GM18519 (cell line): ENCODE data around the gene FAM110A.

Source experiments
- ATAC-seq: cut with Tn5 transposase; IDR thresholded peaks from one replicate; pipeline ENCODE4 v1.9.1; 2021; ENCODE audit warnings: mild to moderate bottlenecking, moderate library complexity; ENCODE audit not compliant: unreplicated experiment, low FRiP score

The FAM110A gene

DNA sequence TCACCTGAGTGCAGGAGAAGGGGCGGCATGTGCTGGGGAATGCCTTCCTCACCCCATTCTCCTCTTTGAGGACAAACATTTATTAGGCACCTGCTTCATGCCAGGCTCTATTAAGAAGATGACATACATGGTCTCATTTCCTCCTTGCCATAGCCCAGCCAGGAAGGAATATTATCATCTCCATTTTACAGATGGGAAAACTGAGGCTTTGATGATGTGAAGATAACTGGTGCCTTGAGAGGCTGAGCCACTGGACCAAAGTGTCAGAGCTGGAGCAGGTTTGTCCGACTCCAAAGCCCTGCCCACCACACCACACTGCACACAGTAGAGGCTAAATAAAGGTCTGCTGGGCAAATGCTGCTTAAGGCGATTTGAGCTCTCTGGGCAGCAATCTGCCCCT lies 37.2 kb downstream of the FAM110A start:
- ATAC-seq: no peak

DNA sequence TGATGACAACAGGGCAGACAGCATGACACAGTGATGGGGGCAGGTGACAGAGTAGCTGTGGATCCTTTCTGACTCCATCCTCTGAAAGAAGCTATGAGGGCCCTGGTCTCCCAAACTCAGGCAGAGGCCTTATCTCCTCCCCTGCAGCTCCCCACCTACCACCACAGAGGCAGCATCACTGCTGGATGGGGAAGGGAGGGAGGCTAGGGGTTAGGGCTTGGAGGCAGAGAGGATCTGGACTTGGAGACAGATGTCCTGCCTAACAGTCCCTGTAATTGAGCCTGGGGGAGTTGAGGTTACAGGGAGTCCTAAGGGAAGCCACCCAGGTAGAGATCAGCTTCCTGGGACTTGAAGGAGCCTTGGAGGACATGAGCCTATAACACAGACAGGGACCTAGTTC lies 37.9 kb downstream of the FAM110A start:
- ATAC-seq: no peak

DNA sequence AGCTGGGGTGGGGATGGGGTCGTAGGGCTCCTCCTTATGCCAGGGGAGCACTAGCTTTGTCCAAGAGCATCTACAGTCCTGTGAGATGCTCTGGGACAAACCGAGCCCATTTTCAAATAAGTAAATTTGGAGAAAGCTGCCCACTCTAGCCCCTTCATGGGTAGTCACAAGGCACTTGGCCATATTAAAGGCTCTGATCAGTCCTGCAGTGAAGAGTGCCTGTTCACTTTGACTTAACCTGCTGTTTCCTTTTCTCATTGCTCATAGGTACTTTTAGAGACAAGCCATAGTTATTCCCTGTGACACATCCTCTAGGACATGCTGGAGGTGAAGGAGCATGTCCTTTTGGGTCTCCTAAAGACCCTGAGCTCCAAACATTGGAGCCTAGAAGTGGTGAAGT lies 38.4 kb downstream of the FAM110A start:
- no peak for ATAC-seq

DNA sequence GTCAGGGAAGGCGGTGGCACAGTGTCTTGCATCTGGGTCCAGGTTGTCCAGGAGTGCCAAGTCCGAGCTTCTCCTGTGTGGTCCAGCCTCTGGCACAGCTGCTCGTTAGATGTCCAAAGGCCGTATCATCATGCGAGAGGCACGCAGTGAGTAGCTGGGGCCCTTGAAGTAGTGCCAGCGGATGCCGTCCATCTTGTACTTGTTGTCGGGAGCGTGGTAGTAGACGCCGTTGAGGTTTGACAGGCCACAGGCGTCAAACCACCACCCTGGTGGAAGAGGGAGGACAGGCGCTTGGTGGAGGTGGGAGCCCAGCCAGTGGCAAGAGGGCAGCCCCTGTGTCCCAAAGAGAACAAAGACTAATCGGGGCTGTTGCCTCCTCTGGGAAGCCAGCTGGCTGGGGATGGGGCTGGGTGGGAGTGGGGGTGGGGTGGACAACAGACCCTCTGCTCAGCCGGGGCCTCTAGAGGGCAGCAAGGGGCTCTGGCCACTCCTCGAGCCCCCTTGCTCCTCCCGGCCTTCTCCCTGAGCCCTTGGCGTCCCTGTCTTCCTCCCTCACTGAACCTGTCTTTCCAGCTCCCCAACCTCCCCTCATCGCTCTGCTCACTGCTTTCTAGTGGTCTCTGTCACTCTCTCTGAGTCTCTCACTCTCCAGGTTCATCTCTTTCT lies 39.5 kb downstream of the FAM110A start:
- no peak for ATAC-seq

DNA sequence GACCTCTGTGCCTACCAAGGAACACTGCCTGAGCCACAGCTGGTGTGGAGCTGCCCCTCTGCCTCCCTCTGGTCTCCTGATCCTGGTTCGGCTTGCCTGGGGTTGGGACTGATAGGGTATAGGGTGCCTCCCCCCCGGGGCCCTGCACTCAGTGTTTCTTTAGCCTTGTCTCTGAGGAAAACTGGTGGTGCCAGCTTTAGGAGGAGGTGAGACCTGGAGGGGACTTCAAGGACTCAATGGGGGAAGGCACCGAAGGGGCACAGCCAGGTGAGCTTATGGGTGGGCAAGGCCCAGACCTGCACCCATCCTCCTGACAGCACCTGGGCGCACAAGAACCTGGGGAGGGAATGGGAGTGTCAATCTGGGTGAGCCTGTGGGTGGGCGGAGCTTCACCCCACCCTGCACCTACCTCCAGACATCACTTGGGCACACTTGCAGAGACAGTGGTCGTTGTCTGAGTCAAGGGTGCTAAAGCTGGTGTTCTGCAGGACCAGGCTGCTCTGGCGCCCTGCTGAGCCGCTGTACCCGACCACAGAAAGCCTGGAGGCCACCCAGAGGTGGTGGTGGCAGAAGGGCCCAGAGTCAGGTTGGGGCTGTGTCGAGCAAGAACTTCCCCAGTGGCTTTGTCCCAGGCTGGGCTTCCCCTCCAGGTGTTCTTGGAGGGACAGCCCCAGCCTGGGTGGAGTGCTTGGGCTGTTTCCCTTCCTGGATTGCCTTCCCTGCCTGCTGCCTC lies 40.5 kb downstream of the FAM110A start:
- no peak for ATAC-seq

DNA sequence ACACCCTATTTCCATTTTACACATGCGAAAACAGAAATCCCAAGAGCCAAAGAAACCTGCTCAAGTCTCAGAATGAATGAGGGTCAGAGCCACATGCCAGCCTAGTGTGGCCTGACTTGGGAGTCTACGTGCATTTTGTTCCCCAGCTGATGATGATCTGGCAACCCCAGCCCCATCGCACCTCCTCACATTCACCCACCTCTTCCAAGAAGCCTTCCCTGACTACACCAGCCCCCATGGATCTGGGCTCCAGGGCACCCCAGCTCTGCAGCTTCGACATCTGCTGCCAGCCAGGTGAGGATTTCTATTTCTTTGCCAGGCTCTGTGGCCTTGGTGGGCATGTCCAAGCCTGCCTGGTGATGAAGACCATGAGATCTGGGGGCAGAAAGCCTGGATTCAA lies 41.6 kb downstream of the FAM110A start:
- no peak for ATAC-seq

DNA sequence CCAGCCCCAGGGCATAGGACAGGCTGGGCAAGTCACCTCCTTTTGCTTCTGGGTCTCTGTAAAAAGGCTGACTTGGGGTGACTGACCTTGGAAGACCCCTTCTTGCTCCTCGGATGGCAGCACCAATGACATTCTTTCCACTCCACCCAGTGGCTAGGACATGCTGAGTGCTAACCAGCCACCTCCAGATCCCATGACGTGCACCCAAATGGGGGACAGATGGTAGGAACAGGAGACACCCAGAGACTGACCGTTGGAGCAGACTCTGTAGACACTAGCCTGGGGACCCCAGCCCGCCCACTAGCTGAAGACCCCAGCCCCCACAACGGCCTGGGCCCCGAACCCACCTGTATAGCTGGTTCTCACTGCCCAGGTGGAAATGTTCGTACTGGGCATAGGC lies 44.3 kb downstream of the FAM110A start:
- ATAC-seq: no peak

DNA sequence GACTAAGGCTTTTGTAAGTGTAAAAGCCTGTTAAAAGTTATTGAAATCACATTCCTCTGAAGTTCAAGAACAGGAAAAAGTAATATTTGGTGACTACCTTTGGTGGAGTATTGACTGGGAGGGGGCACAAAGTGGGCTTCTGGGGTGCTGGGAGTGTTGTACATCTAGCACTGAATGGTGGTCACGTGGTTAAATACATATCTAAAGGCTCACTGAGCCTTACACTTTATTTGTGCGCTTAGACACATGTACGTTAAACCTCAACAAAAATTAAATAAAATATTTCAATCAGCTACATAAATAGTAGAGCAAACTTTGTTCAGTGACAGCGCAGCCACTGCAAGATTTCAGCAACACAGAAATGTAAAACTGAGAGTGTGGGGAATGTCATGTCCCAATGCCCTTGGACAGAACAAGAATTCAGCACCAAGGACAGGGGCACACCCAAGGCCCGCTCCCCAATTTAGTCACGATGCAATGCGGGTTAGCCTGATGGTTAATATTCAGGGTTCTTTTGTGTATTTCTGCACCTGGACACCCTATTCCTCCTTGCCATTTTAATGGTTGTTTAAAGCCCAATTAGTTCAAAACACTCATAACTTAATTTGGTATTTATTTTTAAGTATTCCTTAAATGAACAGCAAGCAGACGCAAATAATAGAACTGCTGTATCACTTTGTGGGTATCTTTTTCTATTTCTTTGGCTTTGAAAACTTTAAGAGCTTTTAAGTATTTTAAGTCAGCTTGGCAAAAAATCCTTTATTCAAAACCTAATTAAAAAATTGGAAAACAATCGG lies 45.2 kb downstream of the FAM110A start:
- ATAC-seq: no peak

DNA sequence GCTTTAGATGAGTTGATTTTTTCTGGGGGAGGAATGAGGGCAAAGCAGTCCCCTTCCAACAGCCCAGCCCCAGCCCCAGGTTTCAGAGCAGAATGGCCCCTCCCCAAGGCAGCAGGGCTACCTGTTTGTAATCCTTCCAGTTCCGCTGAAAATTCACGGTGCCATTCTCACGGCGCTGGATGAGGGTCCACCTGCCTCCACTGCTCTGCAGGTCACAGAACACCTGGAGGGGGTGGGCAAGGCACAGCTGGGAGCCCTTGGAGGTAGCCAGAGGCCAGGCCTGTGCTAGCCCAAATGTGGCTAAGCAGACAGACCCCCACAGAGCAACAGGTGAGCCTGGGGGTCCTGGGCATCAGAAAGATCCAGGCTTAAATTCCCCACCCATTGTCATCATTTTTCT lies 46.1 kb downstream of the FAM110A start:
- ATAC-seq: no peak

DNA sequence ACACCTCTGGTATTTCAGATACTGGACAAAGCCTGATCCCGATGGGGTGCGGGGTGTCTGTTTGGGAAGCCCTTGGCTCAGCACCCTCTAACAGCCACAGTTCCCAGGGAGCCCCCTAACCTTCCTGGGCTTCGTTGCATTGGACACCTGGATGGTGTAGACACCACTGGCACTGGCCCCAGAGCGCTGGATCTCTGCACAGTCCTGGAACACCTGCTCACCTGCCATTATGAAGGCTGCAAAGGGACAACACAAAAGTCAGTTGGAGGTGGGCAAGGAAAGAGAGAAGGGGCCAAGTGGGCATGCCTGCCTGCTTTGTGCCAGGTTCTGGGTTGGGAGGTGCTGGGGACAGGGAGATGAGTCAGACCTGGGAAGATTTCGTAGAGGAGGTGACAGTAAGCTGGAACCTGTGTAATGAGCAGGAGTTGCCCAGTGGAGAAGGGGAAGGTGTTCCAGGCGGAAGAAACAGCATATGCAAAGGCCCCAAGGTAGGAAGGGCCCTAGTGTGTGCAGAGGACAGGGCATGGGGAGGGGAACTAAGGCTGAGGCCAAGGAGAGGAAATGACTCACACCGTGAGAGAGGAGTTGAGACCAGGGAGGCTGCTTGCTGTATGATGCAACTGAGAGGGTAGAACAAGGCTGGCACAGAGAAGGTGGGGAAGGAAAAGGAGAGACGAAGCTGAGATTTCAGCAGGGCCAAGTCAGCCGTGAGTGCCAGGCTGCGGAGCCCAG lies 47.7 kb downstream of the FAM110A start:
- no peak for ATAC-seq

DNA sequence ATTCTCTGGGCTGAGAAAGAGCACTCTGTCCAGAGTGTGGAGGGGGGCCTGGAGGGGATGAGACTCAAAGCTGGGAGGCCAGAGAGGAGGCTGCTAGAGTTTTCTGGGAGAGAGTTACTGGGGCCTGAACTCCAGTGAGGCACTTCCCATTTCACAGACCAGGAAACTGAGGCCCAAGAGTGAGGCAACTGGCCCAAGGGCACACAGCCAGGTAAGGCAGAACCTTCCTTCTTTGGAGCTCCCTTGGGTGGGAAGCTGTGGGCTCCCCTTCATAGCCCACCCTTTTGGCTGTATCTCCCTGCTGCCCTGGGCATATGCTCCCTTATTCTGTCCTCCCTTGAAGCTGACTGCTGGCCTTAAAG lies 48.2 kb downstream of the FAM110A start:
- no peak for ATAC-seq

DNA sequence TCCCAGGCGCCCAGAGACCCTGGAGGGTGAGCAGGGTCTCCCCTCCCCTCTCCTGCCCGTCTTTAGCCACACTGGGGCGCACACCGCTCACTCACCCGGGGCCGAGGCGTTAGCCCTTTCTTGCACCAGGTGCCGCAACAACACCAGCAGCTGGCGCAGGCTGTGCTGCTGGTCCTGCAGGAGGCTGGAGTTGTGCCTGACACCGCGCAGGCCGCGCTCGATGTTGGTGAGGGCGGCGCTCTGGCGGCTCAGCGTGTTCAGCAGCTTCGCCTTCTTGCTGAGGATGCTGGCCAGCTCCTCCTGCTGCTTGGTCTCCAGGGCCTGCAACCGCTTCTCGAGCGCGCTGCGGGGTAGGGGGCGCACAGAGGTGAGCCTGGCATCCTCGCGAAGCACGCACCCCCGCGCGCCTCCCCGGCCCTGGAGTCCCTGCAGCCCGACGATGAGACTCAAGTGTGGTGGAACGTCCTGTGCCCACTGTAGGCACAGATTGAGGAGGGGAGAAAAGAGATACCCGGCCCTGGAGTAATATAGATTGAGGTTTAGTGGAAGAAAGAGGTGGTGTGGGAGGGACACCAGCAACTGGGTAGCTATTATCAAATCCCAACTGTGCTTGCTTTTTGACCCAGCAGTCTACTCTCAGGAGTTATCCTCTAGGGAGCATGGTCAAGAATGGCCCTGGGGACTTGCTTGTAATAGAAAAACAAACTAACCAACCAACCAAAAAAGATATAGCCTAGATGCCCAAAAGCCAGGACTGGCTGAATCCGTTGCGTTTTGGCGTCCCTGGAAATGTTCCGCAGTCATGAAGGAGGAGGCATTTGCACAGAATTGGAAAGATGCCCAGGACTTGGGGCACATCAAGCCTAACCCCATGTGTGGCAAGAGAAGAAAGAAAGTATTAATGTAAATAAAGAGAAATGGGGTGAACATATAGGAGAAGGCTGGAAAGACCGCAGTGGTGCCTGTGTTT lies 51.8 kb downstream of the FAM110A start:
- ATAC-seq: no peak

DNA sequence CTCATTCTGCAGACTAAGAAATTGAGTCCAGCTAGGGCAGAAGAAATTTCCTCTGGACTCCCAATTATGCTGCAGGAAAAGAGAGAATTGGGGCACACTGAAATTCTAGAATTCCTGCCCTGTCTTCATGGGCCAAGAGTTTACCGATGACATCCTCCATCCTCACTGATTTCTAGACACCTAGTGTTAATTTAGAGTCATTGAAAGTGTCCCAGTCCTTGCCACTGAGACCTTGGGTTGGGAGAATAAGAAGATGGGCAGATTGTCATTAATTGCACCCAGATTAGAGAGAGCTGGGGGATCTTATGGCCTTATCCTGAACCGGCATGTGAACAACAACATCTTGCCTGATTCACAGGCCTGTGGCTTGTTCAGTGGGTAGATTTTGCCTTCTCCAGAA lies 53.6 kb downstream of the FAM110A start:
- ATAC-seq: no peak

DNA sequence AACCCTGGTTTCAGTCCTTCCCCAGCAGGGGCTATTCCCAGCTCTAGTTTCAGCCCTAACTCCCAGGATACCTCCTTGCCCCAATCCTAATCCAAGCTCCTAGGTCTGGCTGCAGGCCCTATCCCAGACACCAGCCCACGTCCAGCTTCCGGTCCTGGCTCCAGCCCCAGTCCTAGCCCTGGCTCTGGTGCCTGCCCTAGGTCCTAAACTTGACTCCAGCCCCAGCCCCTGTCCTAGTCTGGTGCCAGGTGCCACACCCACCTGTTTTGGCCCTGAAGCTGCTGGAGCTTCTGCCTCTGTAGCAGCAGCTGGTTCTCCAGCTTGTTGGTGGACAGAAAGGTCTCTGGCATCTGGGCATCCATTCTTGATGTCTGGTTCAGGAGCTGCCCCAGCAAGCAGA lies 54.5 kb downstream of the FAM110A start:
- no peak for ATAC-seq

DNA sequence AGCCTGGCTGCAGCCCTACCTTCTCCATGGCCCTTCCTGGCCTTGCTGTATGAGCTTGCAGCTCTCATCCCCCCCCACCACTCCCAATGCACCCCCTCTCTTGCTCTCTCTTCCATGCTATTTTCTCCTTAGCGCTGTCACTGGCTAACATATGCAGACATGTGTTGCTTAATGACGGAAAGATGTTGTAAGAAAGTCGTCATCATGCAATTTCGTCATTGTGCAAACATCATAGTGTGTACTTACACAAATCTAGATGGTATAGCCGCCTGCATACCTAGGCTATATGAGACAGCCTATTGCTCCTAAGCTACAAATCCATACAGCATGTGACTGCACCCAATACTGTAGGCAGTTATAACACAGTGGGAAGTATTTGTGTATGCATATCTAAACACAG lies 55.6 kb downstream of the FAM110A start:
- no peak for ATAC-seq

DNA sequence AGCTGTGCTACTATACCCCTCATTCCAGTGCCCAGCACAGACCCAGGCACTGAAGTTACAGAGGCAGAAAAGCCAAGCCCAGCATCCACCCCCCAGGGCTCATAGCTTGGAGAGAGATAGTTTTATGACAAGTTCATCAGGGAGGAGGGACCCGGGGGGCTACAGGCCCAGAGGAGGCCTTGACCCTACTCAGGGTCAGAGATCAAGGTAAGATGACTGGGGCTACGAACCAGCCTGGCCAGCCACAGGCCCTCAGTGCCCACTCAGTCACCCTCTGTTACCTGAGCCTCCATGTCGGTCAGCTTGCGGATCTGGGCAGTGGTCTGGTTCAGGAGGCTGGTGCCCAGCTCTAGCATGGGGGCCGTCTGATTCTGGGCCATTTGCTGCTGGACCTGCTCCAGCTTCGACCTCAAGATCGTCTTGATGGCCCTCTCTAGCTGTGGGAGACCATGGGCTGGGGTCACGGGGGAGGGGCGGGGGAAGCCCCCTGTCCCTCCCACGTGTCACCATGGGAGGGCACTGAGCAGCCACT lies 56.5 kb downstream of the FAM110A start:
- no peak for ATAC-seq

DNA sequence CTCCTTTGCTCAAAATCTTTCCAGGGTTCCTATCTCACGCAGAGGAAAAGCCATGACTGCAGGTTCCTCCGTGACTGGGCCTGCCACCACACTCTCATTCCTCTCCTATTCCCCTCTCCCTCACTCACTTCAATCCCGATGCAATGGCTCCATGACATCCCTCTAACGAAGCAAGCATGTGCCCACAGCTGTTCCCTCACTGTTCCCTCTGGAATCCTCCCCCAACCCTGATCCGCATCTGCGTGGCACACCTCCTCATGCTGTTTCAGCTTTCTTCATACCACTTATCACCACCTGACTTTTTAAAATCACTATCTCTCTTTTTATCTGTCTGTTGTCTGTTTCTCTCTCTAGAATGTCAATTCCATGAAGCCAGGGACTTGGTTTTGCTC lies 57.1 kb downstream of the FAM110A start:
- ATAC-seq: no peak

DNA sequence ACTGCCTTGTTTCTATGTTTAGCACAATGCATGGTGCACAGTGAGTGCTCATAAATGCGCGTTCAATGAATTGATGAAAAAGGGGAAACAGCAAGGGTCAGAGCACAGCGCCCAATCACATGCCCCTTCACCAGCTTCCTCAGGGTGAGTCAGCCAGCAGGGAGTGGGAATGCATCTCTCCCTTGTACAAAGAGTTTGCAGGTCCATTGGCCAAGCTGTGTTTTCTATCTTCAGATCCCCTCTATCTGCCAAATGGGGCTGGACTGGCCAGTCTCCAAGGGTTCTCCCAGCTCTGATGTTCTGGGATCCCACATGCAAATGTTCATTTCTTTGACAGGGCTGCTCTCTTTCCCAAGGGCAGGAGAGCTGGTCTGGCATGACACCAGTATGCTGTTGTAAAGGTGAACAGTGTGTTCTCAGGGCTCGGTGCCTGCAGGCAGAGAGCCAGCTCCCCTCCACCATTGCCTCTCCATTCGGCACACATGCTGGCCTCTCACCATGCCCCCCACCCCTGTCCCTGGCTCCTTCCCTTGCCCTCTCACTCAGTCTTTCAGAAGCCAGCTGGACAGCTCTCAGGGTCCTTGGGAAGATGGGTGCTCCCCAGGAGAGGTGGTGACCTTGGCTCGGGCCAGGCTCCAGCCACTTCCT lies 57.7 kb downstream of the FAM110A start:
- no peak for ATAC-seq

DNA sequence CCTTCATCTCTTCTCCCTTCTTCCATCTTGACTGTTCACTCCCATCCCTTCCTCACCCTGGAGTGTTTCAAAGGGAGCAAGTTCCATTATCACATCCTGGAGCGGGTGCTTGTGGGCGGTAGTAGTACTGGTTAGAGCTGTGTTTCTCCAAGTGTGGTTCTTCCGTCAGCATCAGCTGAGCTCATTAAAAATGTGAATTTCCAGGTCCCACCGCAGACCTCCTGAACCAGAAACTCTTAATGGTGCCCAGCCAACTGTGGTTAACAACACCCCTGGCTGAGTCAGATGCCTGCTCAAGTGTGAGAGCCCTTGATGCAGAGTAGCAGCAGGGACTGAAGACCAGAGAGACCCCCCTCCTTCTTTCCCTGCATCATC lies 58.2 kb downstream of the FAM110A start:
- ATAC-seq: no peak
